ENCODE data around the gene NEK2.

DNA sequence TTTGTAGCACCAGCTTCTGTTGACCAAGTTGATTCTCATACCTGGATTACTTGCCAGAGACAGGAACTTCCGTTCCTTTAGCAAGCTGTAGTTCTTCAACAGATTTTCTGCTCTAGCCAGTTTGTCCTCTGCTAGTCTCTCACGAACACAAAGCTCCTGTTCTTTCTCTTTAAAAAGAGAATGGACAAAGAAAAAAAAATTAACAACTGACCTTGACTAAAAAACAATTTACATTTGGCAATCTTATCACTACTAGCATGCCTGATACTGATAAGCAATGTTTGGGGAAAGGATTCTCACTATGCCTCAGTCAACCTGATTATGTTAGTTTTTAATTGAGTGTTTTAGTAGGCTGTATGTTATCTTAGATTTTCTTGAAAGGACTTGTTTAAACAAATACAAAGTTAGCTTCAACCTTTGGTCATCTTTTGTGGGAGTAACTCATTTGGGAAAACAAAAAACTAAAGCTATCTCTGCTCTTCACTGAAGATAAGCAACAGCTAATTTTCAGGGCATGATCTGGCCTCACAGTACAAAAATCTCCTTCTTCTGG lies 8.3 kb downstream of the NEK2 start:
- TF ChIP-seq, protein P1, sequence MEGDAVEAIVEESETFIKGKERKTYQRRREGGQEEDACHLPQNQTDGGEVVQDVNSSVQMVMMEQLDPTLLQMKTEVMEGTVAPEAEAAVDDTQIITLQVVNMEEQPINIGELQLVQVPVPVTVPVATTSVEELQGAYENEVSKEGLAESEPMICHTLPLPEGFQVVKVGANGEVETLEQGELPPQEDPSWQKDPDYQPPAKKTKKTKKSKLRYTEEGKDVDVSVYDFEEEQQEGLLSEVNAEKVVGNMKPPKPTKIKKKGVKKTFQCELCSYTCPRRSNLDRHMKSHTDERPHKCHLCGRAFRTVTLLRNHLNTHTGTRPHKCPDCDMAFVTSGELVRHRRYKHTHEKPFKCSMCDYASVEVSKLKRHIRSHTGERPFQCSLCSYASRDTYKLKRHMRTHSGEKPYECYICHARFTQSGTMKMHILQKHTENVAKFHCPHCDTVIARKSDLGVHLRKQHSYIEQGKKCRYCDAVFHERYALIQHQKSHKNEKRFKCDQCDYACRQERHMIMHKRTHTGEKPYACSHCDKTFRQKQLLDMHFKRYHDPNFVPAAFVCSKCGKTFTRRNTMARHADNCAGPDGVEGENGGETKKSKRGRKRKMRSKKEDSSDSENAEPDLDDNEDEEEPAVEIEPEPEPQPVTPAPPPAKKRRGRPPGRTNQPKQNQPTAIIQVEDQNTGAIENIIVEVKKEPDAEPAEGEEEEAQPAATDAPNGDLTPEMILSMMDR (conservative IDR thresholded peaks at IDR 0.05): no peak
- TF ChIP-seq ZFX (IDR thresholded peaks at IDR 0.05): no peak
